HG02610 (cell line): Measurements from ENCODE around the gene IRF6.

ENCODE experiments used
- ATAC-seq: cut with Tn5 transposase; IDR thresholded peaks from one replicate; pipeline ENCODE4 v1.9.1; 2021; ENCODE audit warnings: mild to moderate bottlenecking, moderate library complexity; ENCODE audit not compliant: unreplicated experiment

IRF6 gene

DNA sequence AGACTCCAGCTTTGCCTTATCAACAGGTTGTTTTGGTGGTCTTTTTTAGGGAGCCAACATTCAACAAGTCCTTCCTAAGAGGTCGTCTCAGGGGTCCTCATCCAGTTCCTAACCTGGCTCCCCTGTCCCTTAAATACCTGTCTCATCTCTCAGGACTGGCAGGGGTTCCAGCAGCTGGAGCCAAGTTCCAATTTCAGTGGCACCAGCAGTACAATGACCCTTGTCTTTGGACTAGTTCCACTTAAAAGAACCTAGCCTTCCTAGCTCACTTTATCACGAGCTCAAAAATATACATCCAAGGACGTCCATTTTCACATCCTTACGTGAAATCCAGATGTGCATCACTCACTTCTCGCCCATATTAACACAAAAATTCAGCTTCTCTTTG is 68.8 kb downstream of the IRF6 start:
- ATAC-seq, result no peak

- no peak for ATAC-seq
Measured at GRCh38 chr1:209736490-209737117, 69.3 kb downstream of the IRF6 start.
